Omental fat pad (tissue), 4 donors: ENCODE measurements around the gene JPH4. TPM values are rescaled to one million over a fixed set of nuclear protein-coding genes. Genes with fewer than 3 reads are reported as not detected.

ENCODE experiments used
- ATAC-seq: fragments of 150-250 bp; one replicate; pipeline ENCODE4 v1.9.1; 2016; ENCODE audit warnings: mild to moderate bottlenecking, moderate library complexity; ENCODE audit not compliant: low FRiP score
- DNase-seq: peaks from one replicate; pipeline ENCODE4 v3.0.0-alpha.2; 2019; ENCODE audit warnings: low spot score
- total RNA-seq, 4 donors: library from RNA; depleted of rRNA; stranded (reverse); fragments of >200 nt; gene quantifications; one replicate each; pipeline ENCODE4 v1.1.0, GENCODE V29; 2016
- TF ChIP-seq, protein P1 (sequence below), 3 donors: fragments of 450-650 bp; IDR thresholded peaks; one replicate each; pipeline ENCODE4 v1.5.1; 2016 to 2017; ENCODE audit warnings: antibody characterized with exemption in 3 of 3, mild to moderate bottlenecking in 3 of 3, moderate library complexity in 2 of 3

Gene JPH4
- total RNA-seq, 4 donors from 2014 or later = 0.56 to 1.2 (median 0.90) TPM

DNA sequence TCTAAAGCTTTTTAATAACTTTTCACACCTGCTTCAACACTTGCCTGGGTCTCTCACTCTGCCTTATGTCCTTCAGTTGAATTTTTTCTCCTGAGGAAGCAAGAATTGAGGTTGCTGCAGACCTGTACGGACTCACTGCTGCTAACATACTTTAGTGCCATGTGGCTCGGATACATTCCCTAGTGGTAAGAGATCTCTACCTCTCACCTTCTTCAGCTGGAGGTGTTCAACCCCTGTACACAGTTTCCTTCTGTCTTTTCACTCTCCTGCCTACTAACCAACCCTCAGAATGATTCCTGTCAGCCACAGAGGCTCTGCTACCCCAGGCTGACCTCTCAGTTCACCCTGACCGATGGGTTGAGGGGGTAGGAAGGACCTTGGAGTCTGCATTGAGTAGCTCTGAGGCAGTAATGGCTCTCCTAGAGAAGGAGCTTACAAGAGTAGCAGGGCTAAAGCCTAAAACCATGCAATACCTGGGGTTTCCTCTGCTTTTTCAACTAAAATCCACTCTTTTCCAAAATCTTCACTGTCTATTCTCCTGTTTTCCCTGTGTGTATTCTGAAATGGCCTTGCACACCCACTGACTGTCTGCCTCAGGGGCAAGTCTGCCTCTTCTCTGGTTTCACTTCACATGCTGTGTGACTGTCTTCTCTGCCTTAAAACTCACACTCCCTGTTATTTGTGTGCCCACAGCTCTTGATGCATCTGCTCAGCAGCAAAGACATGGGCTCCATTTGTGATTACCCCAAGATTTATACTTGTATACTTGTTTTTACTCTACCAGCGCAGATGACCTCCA, 43.5 kb upstream of the JPH4 start:
- no peak for DNase-seq
- ATAC-seq = no peak

DNA sequence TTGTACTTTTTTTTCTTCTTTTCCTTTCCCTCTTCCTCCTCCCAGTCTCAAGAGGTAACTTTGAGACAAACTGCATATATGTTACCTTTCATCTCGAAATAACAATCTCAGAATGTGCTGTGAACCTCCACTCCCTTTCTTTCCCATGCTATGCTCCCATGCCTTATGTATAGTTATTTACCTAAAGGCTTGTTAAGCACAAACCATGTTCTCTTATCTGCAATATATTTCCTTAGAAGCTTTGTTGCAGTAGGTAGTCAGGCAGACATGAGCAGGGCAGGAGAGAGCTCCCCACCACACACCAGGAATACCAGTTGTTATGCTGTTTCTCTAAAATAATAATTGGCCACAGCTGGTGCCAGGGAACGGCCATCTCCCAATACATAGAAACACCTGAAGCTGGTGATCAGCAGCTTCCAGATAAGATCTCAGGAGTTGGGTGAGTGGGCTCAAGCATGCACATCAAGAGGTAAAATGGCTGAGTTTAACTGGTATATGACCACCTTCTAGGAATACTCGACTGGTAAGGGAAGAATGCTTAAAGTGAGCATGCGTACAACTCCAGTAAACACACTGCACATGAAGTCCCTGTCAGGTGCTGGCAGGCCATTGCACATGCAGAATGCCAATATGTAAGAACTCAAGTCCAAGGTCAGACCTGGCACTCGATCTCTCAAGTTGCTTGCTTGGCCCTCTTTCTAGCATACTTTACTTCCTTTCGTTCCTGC, 42.8 kb upstream of the JPH4 start:
- TF ChIP-seq, protein P1, sequence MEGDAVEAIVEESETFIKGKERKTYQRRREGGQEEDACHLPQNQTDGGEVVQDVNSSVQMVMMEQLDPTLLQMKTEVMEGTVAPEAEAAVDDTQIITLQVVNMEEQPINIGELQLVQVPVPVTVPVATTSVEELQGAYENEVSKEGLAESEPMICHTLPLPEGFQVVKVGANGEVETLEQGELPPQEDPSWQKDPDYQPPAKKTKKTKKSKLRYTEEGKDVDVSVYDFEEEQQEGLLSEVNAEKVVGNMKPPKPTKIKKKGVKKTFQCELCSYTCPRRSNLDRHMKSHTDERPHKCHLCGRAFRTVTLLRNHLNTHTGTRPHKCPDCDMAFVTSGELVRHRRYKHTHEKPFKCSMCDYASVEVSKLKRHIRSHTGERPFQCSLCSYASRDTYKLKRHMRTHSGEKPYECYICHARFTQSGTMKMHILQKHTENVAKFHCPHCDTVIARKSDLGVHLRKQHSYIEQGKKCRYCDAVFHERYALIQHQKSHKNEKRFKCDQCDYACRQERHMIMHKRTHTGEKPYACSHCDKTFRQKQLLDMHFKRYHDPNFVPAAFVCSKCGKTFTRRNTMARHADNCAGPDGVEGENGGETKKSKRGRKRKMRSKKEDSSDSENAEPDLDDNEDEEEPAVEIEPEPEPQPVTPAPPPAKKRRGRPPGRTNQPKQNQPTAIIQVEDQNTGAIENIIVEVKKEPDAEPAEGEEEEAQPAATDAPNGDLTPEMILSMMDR (IDR thresholded peaks at IDR 0.05) = no peak
- ATAC-seq = no peak
- DNase-seq = no peak

More for the DNA sequence above, 43.5 kb upstream of the JPH4 start:
- TF ChIP-seq, protein P1 (IDR thresholded peaks at IDR 0.05) = no peak

- DNase-seq (no peak), ATAC-seq (no peak)
- TF ChIP-seq, protein P1 (IDR thresholded peaks at IDR 0.05) = no peak
These were observed 41.6 kb upstream of the JPH4 start for GRCh38 chr14:23620177-23620702.

DNA sequence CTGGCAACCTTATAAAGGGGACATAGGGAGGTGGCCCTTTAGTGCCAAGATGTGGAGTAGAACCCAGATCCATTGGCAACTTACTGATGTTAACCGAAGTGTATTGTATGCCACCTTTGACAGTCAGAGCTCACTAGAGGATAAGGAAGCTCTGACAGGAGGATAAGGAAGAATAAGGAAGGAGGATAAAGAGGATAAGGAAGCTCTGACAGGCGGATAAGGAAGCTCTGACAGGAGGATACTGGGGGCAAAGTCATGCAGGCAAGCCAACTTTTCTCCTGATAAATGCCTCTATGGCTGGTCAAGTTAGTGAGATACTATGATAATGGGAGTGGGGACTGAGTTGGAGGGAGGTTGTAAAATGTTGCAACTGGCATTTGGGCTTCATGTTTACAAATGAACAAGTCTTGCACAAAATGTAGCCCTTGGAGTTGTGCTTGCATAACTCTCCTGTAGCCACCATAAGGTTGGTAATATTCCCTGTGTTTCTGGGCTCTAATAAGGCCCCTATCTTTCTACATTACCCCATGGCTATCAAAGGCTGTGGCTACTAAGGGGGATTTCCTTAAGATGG, 39.9 kb upstream of the JPH4 start:
- no peak for ATAC-seq
- DNase-seq = no peak
- TF ChIP-seq, protein P1 (IDR thresholded peaks at IDR 0.05) = no peak

DNA sequence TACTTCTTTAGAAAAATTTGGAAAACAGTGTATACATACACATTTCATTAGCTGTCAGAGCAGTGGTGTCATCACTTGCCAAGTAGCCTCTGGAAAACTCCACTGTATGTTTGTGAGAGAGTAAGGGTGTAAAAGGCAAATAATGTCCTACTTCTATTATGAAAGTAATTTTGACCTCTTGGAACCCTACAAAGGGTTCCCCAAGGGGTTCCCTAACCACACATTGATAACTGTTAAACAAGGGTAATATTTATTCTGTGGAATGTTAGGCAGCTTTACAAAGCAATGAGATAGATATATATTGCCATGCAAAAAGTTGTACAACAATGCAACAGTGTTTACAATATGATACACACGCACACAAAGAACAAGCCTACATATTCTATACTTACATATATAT, 38.9 kb upstream of the JPH4 start:
- DNase-seq (no peak), ATAC-seq (no peak)
- TF ChIP-seq, protein P1 (IDR thresholded peaks at IDR 0.05) = no peak

DNA sequence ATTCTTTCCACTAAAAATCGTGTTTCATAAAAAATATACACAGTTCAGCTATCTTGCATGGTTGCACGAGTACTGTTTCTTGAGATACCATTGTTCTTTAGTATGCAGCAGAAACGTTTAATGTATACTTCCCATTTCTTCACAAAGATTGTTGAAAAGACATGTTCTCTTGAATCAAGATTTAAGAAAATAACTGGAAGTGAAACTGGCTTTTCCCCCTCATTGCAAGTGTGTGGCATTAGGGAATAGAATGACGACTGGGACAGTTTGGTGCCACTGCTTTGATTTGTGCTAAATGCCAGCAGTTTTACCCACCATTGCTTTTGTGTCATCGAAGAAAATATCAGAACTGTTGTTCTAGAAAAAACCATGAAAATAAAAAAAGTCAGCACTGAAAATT, 37.3 kb upstream of the JPH4 start:
- ATAC-seq (no peak), DNase-seq (no peak)
- TF ChIP-seq, protein P1 (IDR thresholded peaks at IDR 0.05) = no peak
